Mammary epithelial cell (primary cell): ENCODE measurements around the gene RUNX1.

ENCODE experiments used
- EZH2 ChIP-seq: IDR thresholded peaks from 2 replicates; pipeline ENCODE4 v1.6.1; 2012; ENCODE audit warnings: low read length, inconsistent platforms, borderline replicate concordance
- TF ChIP-seq, protein P1 (sequence below), 2 donors: IDR thresholded peaks in 1 of 2; conservative IDR thresholded peaks in 1 of 2; 2 replicates each; pipeline ENCODE4 v1.5.1; 2011 to 2012; ENCODE audit warnings: inconsistent platforms in 2 of 2, low read length in 2 of 2, mild to moderate bottlenecking in 2 of 2, control low read depth in 1 of 2, low read depth in 1 of 2; ENCODE audit not compliant: insufficient read depth in 1 of 2; ENCODE audit errors: extremely low read depth in 1 of 2

DNA sequence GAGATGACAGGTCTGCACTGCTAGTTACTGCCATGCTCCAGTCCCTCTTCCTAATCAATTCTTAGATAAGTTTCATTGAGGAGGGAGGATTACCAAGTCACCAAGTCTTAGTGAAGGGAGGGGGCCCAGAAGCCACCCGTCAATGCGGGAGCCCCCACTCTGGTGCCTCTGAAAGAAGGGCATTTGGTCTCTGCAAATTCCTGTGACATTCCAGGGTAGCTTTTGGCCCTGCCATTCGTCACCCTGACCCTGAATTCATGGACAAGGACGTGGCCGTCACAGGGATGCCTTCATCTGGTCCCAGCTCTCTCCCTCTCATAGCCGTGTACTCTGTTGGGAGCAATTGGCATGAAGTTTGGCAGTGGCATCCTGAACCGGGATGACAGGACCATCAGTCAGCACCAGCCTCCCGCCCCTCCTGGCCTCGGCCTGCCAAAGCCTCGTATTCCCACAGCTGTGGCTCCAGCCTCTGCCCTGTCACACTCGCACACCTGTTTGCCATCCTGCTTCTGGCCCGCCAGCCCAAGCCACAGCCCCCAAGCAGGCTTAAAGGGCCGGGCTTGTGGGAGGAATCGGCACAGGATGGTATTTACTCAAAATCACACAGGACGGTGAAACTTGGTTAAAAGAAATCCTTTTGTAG, 229.6 kb downstream of the RUNX1 start:
- TF ChIP-seq, protein P1, sequence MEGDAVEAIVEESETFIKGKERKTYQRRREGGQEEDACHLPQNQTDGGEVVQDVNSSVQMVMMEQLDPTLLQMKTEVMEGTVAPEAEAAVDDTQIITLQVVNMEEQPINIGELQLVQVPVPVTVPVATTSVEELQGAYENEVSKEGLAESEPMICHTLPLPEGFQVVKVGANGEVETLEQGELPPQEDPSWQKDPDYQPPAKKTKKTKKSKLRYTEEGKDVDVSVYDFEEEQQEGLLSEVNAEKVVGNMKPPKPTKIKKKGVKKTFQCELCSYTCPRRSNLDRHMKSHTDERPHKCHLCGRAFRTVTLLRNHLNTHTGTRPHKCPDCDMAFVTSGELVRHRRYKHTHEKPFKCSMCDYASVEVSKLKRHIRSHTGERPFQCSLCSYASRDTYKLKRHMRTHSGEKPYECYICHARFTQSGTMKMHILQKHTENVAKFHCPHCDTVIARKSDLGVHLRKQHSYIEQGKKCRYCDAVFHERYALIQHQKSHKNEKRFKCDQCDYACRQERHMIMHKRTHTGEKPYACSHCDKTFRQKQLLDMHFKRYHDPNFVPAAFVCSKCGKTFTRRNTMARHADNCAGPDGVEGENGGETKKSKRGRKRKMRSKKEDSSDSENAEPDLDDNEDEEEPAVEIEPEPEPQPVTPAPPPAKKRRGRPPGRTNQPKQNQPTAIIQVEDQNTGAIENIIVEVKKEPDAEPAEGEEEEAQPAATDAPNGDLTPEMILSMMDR (conservative IDR thresholded peaks at IDR 0.05 in 1 of 2, IDR thresholded peaks at IDR 0.05 in 1 of 2; ENCODE audit: extremely low read depth in 1 of 2, insufficient read depth in 1 of 2, low read depth in 1 of 2, low read length in 2 of 2): no peak
- TF ChIP-seq EZH2: no peak
